Activated T-cell treated with anti-CD3 and anti-CD28 coated beads for 24 hours (primary cell): Measurements from ENCODE around the gene TRIO.

Experiments
- DNase-seq: peaks from one replicate; pipeline ENCODE4 v3.0.0-alpha.2; 2020; ENCODE audit warnings: low read depth

Gene TRIO

DNA sequence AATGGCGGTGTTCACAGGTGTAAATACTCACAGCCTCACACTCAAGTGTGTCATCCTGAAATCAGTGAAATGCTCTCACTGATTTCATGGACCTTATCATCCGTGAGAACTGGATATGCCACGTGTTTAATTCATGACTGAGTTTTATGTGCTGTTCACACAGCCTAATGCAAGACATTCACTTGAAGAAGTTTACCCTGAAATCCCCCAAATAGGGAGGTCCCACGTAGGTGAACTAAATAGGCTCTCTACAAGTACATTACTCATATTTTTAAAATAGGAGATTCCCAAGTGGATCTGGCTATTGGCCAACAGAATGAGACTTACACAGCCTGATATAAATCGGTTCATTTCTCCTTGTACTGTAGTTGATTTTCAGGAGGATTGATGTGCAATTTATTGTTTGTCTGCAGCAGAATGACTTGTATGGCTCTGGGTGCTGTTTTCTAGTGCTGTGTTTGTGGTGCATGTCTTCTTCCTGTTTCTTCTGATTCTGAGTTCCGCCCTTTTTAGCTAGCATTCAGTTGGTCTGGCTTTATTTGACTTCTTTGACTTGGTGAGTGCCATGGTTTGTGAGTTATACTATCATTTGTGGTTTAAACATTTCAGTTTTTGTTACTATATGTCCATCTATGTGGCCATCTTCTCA is 25.1 kb downstream of the TRIO start:
- DNase-seq: no peak

DNA sequence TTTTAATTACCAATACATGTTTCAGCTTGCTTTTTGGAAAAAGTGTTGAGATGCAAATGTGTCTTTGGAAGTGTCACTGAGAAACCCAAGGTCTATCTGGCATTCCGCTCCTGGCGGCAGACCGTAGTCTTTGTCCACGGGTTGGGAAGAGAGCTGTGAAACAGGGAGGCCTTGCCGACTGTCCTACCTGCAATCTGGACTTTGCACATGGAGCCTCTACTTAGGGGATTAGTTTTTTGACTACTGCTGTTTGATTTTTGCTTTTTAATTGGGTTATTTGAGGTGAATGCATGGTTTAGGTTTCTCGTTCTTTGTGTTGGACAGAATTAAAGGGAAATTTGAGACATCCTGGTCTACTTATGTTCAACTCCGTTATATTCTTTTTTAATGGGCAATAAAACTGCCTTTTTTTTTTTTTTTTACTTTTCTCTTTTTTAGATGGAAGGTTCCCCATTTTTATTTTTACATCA is 25.7 kb downstream of the TRIO start:
- DNase-seq: no peak

DNA sequence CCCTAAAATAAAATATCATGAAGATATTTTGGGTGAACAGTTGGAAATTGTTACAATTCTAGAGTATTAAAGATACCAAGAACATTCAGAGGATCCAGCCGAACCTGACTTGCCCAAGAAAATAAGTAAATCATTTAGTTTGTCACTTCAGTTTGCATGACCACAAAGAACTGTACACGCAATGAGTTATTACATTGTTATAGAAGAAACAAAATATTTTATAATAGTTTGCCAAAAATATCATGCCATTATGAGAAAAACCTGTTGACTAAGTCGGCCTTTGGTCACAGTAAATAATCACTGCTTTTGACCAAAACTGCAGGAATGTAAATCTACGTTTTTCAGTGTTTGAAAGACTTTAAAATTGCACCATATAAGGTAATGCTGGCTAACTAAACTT is 27.9 kb downstream of the TRIO start:
- DNase-seq: no peak

DNA sequence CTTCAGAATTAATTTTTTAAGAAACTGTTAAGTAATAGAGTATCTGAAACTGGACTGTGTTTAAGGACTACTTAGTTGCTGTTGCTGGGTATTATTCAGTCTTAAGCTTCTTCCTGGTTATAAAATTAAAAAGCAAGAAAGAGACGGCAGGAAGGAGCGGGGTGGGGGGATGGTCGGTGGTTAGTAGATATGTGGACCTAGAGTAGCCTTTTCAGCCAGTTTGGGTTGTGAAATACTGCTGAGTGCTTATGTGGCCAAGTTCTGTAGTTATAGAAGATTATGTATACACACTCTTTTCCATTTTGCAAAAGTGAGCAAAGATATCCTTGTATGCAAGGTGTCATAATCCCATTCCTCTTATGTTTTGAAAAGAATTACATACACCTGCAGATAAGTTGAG is 28.5 kb downstream of the TRIO start:
- no peak for DNase-seq

DNA sequence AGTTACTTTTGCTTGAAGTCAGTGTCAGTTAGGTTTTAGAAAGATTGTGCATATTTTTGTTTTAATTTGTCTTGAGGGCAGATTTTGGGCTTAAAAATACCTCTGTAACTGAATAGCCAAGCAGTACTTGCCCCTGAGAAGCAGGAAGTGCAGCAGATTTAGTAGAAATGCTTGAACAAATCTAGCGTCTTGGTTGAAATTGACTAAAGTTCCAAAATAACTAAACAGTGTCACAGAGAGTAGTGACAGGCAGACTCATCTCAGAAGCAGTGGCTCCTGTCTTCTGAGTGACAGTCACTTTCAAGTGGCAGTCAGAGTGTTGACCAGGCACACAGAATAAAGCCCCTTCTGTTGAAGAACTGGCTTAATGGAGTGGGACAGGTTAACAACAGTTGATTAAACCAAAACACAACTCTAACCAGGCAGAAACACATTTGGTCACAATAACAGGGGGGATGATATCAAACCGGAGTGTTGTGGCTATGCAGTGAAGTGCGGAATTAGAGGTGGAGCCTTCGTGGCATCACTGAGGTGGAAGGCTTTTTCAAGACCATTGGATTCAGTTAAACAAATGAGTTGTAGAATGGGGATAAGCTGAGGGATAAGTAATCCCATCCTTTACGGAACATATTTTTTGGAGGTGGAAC is 29.1 kb downstream of the TRIO start:
- no peak for DNase-seq

DNA sequence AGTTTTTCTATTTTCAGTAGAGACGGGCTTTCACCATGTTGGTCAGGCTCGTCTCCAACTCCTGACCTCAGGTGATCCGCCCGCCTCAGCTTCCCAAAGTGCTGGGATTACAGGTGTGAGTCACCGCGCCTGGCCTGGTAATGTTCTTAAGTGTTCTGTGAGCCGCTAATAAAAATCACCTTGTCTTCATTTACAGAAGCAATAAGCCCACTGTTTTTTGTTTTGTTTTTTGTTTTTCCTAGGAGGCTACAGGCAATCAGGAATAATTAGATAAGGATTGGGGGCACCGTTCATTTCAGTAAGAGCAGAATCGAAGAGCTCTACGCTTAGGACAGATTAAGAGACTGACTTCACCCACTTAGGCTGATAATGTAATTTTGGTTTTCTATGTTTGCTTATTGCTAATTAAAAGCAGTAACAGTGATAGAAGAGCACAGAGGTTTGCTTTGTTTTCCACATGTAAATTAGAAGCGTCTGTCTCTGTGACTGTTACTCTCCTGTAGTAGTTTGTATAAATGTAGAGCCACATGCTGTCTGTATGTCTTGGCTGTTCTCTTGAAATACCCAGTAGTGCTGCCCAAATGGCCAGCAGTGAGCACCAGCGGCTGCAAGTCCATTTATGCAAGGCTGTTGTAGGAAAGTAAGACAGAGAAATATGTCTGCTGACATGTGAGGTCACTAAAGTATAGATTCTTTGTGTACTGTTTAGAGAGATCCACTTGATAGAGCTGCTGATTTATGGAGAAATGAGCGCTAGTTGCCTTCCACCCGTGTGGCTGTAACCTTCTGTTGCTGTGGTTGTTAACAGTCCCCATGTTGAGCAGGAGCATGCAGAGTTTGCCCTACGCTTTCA is 30.5 kb downstream of the TRIO start:
- no peak for DNase-seq

DNA sequence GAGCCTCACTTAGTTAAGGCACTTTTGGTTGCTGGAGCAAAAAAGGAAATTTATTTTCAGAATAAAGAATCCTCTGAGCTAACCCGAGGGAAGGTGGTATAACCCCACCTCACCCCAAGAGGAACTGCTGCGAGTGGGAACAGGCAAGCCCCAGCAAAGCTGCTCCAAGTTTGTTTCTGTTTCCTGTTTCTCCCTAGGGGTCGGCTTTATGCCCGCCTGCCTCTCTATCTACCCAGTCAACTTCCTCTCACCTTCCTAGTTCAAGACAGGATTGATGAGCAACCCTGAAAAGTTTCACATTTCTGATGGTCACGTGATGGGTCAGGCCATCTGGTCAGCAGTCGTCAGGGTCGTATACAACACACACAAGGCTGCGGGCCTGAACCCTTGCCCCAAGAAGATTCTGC is 31.1 kb downstream of the TRIO start:
- DNase-seq: no peak

DNA sequence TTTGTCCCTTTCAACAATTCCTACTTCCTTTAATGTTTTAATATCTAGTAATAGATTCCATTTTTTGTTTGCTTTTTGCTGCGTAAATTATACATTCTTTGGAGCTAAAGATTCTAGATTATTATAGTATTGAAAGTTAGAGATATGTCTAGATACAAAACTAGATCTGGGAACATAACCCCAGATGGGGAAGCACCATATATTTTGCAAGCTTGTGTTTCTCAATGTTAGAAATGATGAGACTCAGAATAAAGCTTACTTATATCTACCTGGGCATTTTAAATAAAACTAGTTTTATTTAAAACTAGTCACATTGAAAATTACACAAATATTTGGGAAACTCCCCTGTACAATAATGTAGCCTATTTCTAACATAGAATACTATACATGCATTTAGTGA is 32.2 kb downstream of the TRIO start:
- DNase-seq: no peak

DNA sequence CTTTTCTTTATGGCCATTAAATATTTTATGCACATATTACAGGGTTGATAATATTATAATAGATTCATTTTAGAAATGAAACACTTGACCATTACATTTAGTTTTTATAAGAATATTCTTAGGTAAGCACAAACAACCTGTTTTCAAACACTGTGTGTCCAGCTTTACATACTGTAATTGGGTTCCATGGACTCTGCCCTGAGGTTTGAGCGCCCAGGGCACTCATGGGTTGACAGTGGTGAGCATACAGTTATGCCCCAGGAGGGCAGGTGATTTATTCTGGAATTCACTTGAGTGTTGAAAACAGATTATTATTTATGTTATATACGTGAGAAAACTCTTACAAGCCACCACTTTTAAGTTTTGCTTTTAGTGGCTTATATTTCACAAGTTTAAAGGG is 33.7 kb downstream of the TRIO start:
- no peak for DNase-seq

DNA sequence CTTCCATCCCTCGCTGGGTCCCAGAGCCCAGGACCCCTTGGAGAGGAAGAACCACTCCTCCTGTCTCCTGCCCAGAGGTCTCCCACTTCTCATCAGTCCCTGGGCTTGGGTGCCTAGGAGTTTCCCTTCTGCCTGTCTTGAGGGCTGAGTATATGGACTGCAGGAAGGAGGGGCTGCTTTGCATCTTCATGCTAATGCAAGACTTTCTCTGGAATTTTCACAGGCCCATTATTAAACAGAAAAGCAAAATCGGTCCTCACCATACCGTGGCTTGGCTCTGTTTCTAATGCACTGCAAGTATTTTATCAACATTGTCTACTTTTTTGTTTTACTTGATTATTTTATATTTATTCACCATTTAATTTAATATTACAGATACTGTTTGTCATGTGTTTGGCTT is 34.5 kb downstream of the TRIO start:
- DNase-seq: no peak

DNA sequence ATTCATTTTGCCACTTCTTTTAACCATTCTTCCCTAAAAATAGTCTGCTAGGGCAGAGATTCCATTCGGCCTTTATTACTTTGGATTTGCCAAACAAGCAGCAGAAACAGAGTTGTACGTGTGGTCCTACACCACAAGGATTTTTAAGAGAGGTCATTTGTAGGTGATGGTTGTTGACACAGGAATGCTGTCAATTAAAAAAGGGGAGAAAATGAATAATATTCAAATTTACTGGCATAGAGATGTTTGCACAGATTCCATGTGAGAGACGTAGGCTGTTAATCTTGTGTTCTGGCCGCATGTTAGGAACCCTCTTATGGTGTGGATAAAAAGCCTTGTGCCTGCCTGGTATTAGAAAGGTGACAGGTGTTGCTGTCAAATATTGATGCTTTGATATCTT is 34.9 kb downstream of the TRIO start:
- DNase-seq: no peak

DNA sequence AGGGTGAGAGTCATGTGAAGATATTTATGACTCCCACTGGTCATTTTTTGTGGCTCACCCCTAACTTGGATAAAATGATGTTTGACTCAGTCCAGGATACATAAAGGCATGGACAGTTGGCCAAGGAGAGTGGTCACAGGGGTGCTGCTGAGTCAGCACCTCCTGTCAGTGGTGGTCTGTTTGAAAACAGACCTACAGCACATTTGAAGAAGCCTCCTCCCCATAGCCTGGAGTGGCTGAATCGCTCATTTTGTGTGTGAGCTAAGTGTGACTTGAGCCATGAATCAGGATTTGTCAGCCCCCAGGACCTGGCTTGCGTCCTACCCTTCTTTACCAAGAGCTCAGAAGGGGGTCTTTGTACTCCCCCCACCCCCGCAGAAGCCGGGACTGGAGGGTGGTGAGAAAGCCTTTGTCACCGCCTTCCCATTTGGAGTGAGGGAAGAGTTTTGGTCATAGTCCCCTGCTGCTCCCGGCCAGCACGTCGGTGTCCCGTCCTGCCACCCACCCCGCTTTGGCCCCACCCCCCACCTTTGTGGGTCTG is 35.6 kb downstream of the TRIO start:
- no peak for DNase-seq

DNA sequence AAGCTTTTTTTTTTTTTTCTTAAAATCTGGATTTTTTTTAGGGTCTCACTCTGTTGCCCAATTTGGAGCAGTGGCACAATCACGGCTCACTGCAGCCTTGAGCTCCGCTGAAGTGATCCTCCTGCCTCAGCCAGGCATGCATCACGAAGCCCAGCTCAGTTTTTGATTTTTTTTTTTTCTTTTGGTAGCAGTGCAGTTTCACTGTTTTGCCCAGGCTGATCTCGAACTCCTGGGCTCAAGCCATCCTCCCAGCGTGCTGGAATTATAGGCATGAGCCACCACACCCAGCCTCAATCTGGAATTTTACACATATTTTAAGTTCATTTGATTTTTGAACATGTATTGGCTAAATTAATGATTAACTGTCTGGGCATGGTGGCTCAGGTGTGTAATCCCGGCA is 36.3 kb downstream of the TRIO start:
- DNase-seq: no peak

DNA sequence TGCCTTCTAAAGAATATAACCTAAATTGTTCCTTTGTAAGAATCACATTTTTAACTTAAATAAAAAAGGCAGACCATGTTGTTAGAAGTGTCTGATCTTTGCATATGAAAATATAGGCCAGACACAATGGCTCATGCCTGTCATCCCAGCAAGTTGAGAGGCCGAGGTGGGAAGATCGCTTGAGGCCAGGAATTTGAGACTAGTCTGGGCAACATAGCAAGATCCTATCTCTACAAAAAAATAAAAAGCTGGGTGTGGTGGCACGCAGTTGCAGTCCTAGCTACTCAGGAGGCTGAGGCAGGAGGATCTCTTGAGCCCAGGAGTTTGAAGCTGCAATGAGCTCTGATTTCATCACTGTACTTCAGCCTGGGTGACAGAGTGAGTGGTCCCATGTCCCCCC is 37.3 kb downstream of the TRIO start:
- no peak for DNase-seq

DNA sequence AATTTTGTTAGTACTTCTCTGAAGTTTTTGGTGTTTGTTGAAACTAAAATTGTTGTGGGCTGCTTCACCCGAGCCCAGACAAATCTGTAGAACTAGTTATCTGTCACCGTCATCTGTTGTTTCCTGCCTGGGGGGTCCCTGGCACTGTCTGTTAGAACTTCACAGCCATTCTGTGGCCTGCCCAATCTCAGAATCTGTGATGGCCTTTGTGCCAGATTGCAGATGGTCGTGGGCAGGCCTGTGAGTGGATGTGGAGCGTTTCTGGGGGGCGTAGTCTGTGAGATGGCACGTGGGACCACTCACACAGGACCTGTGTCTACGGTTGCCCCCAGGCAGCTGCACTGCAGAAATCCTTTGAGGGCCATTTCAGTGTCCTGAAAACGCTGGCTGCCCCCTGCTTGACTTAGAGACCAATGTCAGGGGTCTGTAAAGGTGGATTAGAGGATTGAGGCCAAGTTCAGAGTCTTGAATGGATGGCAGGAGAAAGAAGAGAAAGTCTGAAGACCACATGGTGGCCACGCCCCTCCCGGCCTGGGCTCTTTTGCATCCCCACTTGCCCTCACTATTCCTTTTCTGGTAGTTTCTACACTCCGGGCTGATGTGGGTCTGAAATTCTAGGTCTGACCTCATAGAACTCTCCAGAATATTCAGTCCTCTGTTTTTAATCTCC is 38.3 kb downstream of the TRIO start:
- DNase-seq: no peak

DNA sequence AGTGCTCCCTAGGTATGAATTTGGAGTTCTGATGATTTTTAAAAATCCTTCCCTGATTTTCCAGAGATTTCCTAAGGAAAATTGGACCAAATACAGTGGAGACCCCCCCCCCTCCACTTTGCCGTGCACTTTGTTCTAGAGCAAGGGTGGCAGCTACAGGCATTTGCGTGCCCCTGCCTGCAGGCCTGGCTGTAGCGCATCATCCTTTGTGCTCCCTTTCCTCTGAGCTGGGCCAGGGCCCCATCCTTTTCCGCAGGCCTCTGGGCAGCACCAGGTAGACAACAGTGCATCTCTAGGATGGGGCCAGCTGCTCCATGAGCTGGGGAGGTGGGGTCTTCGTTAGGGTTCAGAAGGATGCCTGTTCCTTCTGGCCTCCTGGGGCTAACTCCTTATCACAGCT is 39.6 kb downstream of the TRIO start:
- no peak for DNase-seq

DNA sequence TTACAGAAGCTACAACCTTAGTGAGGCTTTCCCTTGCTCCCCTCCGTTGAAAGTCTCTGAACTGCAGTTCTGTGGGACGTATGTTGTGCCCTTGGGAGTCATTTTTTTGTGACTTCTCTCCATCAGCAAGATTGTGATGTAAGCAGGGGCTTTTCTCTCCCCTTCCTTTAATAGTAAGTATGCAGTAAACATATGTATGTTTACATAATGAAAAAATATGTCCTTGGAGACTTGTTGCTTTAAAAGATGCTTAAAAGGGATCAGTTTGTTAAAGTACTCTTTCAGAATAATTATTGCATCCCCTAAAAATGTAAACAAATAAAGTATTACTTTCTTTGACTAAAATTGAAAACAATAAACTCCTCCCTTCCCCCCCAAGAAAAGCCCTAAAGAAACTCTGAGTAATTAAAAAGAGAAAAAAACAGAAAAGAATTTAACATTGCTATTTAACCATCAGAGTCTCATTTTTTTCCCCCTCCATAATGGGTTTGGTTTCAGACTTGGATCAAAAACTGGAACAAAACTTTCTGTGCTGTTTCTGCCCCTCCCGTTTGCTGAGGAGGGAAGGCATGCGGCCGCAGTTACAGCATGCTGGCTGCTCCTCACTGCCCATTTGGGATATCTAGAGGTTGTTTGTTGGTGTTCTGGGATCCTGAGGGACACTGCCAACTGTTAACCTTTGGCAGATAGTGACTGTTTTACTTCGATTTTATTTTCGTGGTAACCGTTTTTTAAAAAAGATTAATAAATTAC is 40.2 kb downstream of the TRIO start:
- DNase-seq: no peak

DNA sequence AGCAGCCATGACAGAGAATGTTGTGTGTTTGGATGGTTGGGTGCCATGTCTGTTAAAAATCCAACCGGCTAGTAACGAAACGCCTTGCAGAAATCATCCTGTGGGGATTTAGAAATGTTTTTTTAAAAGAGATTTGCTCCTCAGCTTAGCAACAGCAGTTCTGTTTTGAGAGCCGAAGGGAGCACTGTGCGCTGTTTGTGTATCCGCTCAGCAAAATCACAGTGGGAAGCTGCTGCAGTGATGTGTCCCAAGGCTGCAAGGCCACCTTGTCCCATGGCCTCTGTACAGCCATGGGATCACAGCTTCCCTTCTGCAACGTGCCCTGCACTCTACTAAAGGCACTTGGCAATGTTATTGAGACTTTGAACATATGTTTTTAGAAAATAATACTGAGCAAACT is 40.9 kb downstream of the TRIO start:
- no peak for DNase-seq

DNA sequence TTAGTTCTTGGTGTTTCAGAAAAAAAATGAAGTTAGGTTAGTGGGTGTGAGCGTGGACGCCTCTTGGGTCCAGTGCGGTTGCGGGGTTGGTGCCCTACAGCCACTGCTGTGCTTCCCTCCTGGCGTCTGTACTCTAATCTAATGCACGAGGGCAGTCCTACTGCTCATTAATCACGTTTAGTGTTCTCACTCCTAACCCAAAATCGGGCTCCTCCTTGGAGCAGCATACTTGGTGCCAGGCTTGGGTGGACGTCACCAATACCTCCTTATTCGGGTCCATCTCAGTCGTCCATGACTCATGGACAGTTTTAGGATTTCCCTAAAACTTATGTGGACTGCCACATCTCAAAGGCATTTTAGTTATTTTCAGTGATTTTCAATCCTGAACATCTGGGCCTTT is 41.6 kb downstream of the TRIO start:
- no peak for DNase-seq

DNA sequence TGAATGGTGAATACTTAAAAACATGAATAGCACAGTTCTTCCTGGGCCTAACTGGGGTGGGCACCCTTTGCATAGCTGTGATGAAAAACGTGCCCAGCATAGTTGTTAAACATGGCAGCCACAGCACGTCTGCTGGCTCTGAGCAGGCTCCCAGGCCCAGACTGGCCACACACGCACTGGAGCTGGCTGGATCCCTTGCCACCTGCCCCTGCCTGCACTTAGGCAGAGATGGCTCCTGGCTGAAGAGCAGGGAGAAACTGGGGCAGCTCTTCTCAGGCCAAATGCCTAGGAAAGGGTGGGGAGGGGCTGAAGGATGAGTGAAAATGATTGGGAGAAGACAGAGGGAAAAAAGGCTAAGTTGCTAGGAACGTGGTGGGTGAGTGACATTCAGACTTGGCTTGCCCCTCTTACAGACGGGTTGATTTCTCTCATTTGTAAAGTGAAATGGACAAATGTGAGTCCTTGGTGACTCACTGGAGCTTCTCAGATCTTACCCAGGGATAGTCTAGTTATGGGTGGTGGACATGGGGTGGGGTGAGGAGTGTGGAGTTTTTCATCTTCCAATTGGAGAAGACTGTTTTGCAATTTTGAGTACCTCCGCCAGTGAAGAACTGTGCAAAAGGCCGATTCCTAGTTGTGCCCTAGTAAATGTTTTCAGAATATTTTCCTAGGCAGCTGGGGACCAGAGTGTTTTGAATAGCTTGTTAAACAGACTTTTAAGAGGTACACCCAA is 42.4 kb downstream of the TRIO start:
- DNase-seq: no peak
